HepG2 (cell line): ENCODE measurements around the gene RAPGEF2. TPM values are rescaled to one million over a fixed set of nuclear protein-coding genes. Genes with fewer than 3 reads are reported as not detected.

Experiments
- ATAC-seq: fragments of 200-7000 bp; cut with Tn5 transposase; 3 replicates; pipeline ENCODE4 v1.9.1; 2020; ENCODE audit warnings: mild to moderate bottlenecking, moderate library complexity
- BruUV-seq: library from RNA; stranded (reverse); fragments of 400-500 nt; replicated peaks from 2 replicates; lab custom pipeline; 2021; lab: Mats Ljungman, UMichigan
- CTCF ChIA-PET: fragments of 300-600 bp; formaldehyde crosslinking; extraction: SDS; loops from one replicate; lab custom pipeline; 2021; ENCODE audit warnings: low total read pairs, inconsistent platforms, low intra/inter-chr PET ratio; lab: Yijun Ruan, JAX
- POLR2A ChIA-PET: fragments of 350-600 bp; sonication (Branson Sonifier 250); formaldehyde crosslinking; loops from one replicate; lab custom pipeline; 2020; ENCODE audit warnings: antibody characterized with exemption, inconsistent platforms; lab: Yijun Ruan, JAX
- DNase-seq: peaks from one replicate; pipeline ENCODE4 v3.0.0-alpha.2; 2015; ENCODE audit warnings: low spot score
- FAIRE-seq: peaks from 3 replicates; lab custom pipeline; 2011; peaks lifted over from hg19 to GRCh38; lab: Jason Lieb, UNC
- H2AFZ ChIP-seq: one replicate; pipeline ENCODE4 v1.6.1; 2011; ENCODE audit warnings: low read length, inconsistent platforms
- H3K27ac ChIP-seq: fragments of 300-600 bp; 3 replicates; pipeline ENCODE4 v1.8.0; 2011; ENCODE audit warnings: mixed run types, mild to moderate bottlenecking, mixed read lengths, low read length, inconsistent platforms; ENCODE audit not compliant: insufficient read depth; ENCODE audit errors: extremely low read length
- H3K27me3 ChIP-seq, 2 experiments: fragments of 200-600 bp in 1 of 2; 2 replicates in 1 of 2; 3 replicates in 1 of 2; pipeline versions ENCODE4 v1.6.0 to v1.8.0; 2011; ENCODE audit warnings: low read length in 2 of 2, mild to moderate bottlenecking in 2 of 2, moderate library complexity in 2 of 2, inconsistent platforms in 1 of 2; ENCODE audit not compliant: insufficient read depth in 2 of 2, control insufficient read depth in 1 of 2
- H3K36me3 ChIP-seq, 2 experiments: fragments of 200-600 bp in 1 of 2; replicated peaks in 1 of 2; 2 replicates in 1 of 2; 3 replicates in 1 of 2; pipeline versions ENCODE4 v1.5.1 to v1.8.0; 2011; ENCODE audit warnings: low read length in 2 of 2, inconsistent platforms in 1 of 2; ENCODE audit not compliant: insufficient read depth in 2 of 2, control insufficient read depth in 1 of 2
- H3K4me1 ChIP-seq: 2 replicates; pipeline ENCODE4 v1.5.1; 2012; ENCODE audit warnings: low read length, inconsistent platforms; ENCODE audit not compliant: insufficient read depth
- H3K4me2 ChIP-seq: 2 replicates; pipeline ENCODE4 v1.6.0; 2011; ENCODE audit warnings: low read depth, low read length, inconsistent platforms
- H3K4me3 ChIP-seq, 3 experiments: fragments of 200-600 bp in 1 of 3; sonication (generic), shearing (Covaris generic) in 1 of 3; replicated peaks in 1 of 3; 2 replicates each; pipeline ENCODE4 v1.5.1; 2011 to 2016; ENCODE audit warnings: low read length in 3 of 3, inconsistent platforms in 2 of 3, low read depth in 2 of 3, mild to moderate bottlenecking in 2 of 3, control low read depth in 1 of 3, mixed read lengths in 1 of 3; ENCODE audit not compliant: insufficient read depth in 1 of 3
- H3K79me2 ChIP-seq: one replicate; pipeline ENCODE4 v1.6.1; 2011; ENCODE audit warnings: low read length, inconsistent platforms; ENCODE audit not compliant: insufficient read depth
- H3K9ac ChIP-seq: 2 replicates; pipeline ENCODE4 v1.6.0; 2011; ENCODE audit warnings: mild to moderate bottlenecking, low read depth, low read length, inconsistent platforms; ENCODE audit not compliant: insufficient read depth
- H3K9me3 ChIP-seq: 2 replicates; pipeline ENCODE4 v1.5.1; 2012; ENCODE audit warnings: mild to moderate bottlenecking, low read length
- H4K20me1 ChIP-seq: 2 replicates; pipeline ENCODE4 v1.6.0; 2011; ENCODE audit warnings: inconsistent platforms, mild to moderate bottlenecking, low read length, moderate library complexity; ENCODE audit not compliant: insufficient read depth
- JARID2 ChIP-seq: sonication (generic); formaldehyde crosslinking; IDR thresholded peaks from 2 replicates; pipeline ENCODE4 v1.8.1; 2023; ENCODE audit warnings: missing genetic modification reagents, inconsistent platforms; ENCODE audit not compliant: insufficient replicate concordance
- MAFF ChIP-seq: IDR thresholded peaks from 2 replicates; pipeline ENCODE4 v1.6.1; 2011; ENCODE audit warnings: low read depth, low read length, improper control_type of control experiment
- MAFK ChIP-seq, 2 experiments: IDR thresholded peaks in 1 of 2; conservative IDR thresholded peaks in 1 of 2; 2 replicates each; pipeline ENCODE4 v1.6.1; 2011; ENCODE audit warnings: improper control_type of control experiment in 2 of 2, low read length in 2 of 2
- SRSF1 ChIP-seq: fragments of 200-400 bp; formaldehyde crosslinking; optimal IDR thresholded peaks from 2 replicates; pipeline ENCODE3; 2017; ENCODE audit warnings: mild to moderate bottlenecking, low read depth, low read length, moderate library complexity
- ZNF121 ChIP-seq: sonication (generic); formaldehyde crosslinking; IDR thresholded peaks from 2 replicates; pipeline ENCODE4 v1.5.0; 2020; ENCODE audit warnings: mild to moderate bottlenecking, missing genetic modification reagents
- ZNF234 ChIP-seq: sonication (generic); formaldehyde crosslinking; conservative IDR thresholded peaks from 2 replicates; pipeline ENCODE4 v1.5.1; 2020; ENCODE audit warnings: mild to moderate bottlenecking, missing genetic modification reagents
- ZNF484 ChIP-seq: sonication (generic); formaldehyde crosslinking; IDR thresholded peaks from 2 replicates; pipeline ENCODE4 v1.5.1; 2020; ENCODE audit warnings: mild to moderate bottlenecking, low read depth, missing genetic modification reagents, borderline replicate concordance
- WGBS: methylation state at CpG from one replicate; pipeline ENCODE4 v1.1.6; 2017; ENCODE audit warnings: low lambda C conversion rate; 5-methylcytosine and 5-hydroxymethylcytosine counted together
- in situ Hi-C: cut with HindIII; loops from 2 replicates; pipeline ENCODE4 v1.10.0; 2017; ENCODE audit warnings: low pct_unique_long_range_greater_than_20kb; ENCODE audit not compliant: extremely low pct_ligation_motif_present
- intact Hi-C: fragments of 100-400 bp; cut with micrococcal nuclease; formaldehyde crosslinking; loops from one replicate; pipeline ENCODE4 v1.10.0; 2022; ENCODE audit not compliant: unreplicated experiment
- polyA plus RNA-seq, 8 experiments: library from polyadenylated mRNA; depleted of rRNA in 3 of 8; stranded (reverse) in 7 of 8; unstranded in 1 of 8; fragments of >200 nt; fragmentation: Illumina TruSeq in 4 of 8; extraction: Trizol in 4 of 8; gene quantifications; 2 replicates each; pipeline versions ENCODE4 v1.2.1 to v1.2.3, GENCODE V29; 2011 to 2016; ENCODE audit warnings: low read depth in 4 of 8, missing spikeins in 1 of 8, mixed read lengths in 1 of 8; ENCODE audit not compliant: insufficient read depth in 1 of 8
- total RNA-seq, 5 experiments: library from RNA; depleted of rRNA; stranded (reverse); fragments of >200 nt; fragmentation: Illumina TruSeq; extraction: Trizol; gene quantifications; 2 replicates each; pipeline ENCODE4 v1.2.3, GENCODE V29; 2016; ENCODE audit warnings: low read depth in 1 of 5

Gene RAPGEF2
- total and polyA plus RNA-seq, 2 of the 13 experiments (the other 11 are each of a cell fraction or from before 2014, with no cell fraction given): 19.2 to 23.0 TPM

GRCh38 chr4:159199826-159200225, 96.9 kb downstream of the RAPGEF2 start:
- DNase-seq (no peak), ATAC-seq (no peak), FAIRE-seq (no peak)
- TF ChIP-seq MAFK (conservative IDR thresholded peaks at IDR 0.05 in 1 of 2, IDR thresholded peaks at IDR 0.05 in 1 of 2; ENCODE audit: low read length in 2 of 2) (peak; percentile 96 to 99), MAFF (peak; percentile 98), ZNF234 (CRISPR knock-in tag) (no peak)
- H4K20me1 ChIP-seq: no peaks in the 10 kb centered on the region
- H3K27ac ChIP-seq: no peak overlapping the region
- CTCF ChIA-PET: no interaction called here
- BruUV-seq: no TSS peak
- no peaks in the 10 kb centered on the region for H3K79me2 ChIP-seq
- H3K4me2 ChIP-seq: no peak overlapping the region
- no peak overlapping the region for H2AFZ ChIP-seq
- H3K4me1 ChIP-seq: no peaks in the 10 kb centered on the region
- H3K9ac ChIP-seq: no peak overlapping the region
- no peaks in the 10 kb centered on the region for H3K27me3 ChIP-seq
- no peak overlapping the region for H3K4me3 ChIP-seq
- peaks cover 0 to 1% of the 10 kb centered on the region in 2 experiments; a peak in 1 of 5 replicates for H3K36me3 ChIP-seq
- 90% methylated on average over 1 of the region's 1 CpG for WGBS
- POLR2A ChIA-PET: no interaction called here
- intact Hi-C loops: loop anchor here (5.0 to 10.0 kb wide), 2 partner anchors 115 to 533 kb away; no protein-coding TSS in a partner anchor
- in situ Hi-C loops: loop anchor here (5.0 to 10.0 kb wide), 2 partner anchors 348 to 475 kb away; partner anchors contain the start of gene PPID
- no peaks in the 10 kb centered on the region for H3K9me3 ChIP-seq

GRCh38 chr4:159201168-159201567, 98.3 kb downstream of the RAPGEF2 start:
- WGBS: 95% methylated on average over 6 of the region's 6 CpGs
- H3K9ac ChIP-seq: no peak overlapping the region
- FAIRE-seq: no peak
- H3K4me1 ChIP-seq: no peaks in the 10 kb centered on the region
- H3K9me3 ChIP-seq: no peaks in the 10 kb centered on the region
- H3K79me2 ChIP-seq: no peaks in the 10 kb centered on the region
- ATAC-seq: no peak
- H2AFZ ChIP-seq: no peak overlapping the region
- ChIA-PET POLR2A (no interaction called here), CTCF (interaction anchor here (1.5 kb wide), 1 partner anchor 345 kb away, joined by 4 read pairs; no protein-coding TSS in a partner anchor)
- H3K27ac ChIP-seq: no peak overlapping the region
- no peak overlapping the region for H3K4me3 ChIP-seq
- intact Hi-C loops (loop anchor here (5.0 to 10.0 kb wide), 2 partner anchors 114 to 534 kb away; no protein-coding TSS in a partner anchor), in situ Hi-C loops (loop anchor here (5.0 to 10.0 kb wide), 2 partner anchors 349 to 476 kb away; partner anchors contain the start of gene PPID)
- no peaks in the 10 kb centered on the region; a peak in 1 of 5 replicates for H3K36me3 ChIP-seq
- no peaks in the 10 kb centered on the region for H3K27me3 ChIP-seq
- no peak for DNase-seq
- no peak overlapping the region for H3K4me2 ChIP-seq
- no TSS peak for BruUV-seq
- TF ChIP-seq ZNF484 (no peak), SRSF1 (no peak), JARID2 (CRISPR knock-in tag) (no peak), ZNF121 (CRISPR knock-in tag) (no peak)
- no peaks in the 10 kb centered on the region for H4K20me1 ChIP-seq
